Measurements from ENCODE around the gene CENPS. TPM values are rescaled to one million over a fixed set of nuclear protein-coding genes. Genes with fewer than 3 reads are reported as not detected.

CENPS gene
- total and polyA plus RNA-seq, 2 of the 13 experiments (the other 11 are each of a cell fraction or from before 2014, with no cell fraction given): 3.3 to 22.0 TPM

DNA sequence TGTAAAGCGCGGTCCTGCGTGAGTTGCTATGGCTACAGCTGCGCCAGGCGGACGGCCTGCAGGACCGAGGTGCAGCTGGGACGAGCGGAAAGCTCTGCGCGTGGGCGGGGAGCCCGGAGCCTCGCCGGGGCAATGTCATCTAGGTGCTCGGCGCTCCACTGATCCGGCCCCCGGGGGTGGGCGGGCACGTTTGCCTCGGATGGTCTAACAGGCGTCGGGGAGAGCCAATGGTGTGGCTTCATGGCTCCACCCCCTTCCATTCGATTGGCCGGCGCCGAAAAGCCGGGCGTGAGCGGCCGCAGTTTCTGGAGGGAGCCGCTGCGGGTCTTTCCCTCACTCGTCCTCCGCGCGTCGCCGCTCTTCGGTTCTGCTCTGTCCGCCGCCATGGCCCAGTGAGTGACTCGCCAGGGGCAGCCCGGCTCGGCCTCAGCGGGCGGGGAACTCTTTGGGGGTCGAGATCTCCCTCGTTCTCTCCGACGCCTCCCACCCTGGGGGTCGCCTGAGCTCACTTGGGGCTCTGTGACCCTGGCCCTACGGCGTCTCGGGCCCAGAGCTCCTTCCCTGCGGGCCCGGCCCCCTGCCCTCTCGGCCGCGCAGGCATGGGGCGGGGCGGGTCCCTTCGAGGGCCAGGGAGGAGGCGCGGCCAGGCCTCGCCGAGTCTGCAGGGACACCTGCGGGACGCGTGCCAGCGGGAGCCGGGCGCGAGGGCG is 31.3 kb upstream of the CENPS start, which contains the start of gene PGD (continued):
- TF ChIP-seq, protein P1, sequence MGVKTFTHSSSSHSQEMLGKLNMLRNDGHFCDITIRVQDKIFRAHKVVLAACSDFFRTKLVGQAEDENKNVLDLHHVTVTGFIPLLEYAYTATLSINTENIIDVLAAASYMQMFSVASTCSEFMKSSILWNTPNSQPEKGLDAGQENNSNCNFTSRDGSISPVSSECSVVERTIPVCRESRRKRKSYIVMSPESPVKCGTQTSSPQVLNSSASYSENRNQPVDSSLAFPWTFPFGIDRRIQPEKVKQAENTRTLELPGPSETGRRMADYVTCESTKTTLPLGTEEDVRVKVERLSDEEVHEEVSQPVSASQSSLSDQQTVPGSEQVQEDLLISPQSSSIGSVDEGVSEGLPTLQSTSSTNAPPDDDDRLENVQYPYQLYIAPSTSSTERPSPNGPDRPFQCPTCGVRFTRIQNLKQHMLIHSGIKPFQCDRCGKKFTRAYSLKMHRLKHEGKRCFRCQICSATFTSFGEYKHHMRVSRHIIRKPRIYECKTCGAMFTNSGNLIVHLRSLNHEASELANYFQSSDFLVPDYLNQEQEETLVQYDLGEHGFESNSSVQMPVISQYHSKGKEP (CRISPR knock-in tag; IDR thresholded peaks at IDR 0.05): no peak
- TF ChIP-seq ZNF747 (CRISPR knock-in tag; IDR thresholded peaks at IDR 0.05; ENCODE audit: borderline replicate concordance) (peak; percentile 76; the same call in 1 of the 2 replicates), ZNF180 (CRISPR knock-in tag; IDR thresholded peaks at IDR 0.05; ENCODE audit: borderline replicate concordance, low read depth) (0 out of 2 replicates have a peak, but pooled peaks have one; percentile 31), SRF (IDR thresholded peaks at IDR 0.05; ENCODE audit: low read depth, low read length) (peak; percentile 90), IRX3 (CRISPR knock-in tag; IDR thresholded peaks at IDR 0.05; ENCODE audit: borderline replicate concordance, low read depth) (0 out of 2 replicates have a peak, but pooled peaks have one; percentile 79), FOXA1 (IDR thresholded peaks at IDR 0.05) (no peak), FOXA1 (CRISPR knock-in tag; IDR thresholded peaks at IDR 0.05) (peak; percentile 31; the same call in 1 of the 2 replicates), HNRNPLL (IDR thresholded peaks at IDR 0.05; ENCODE audit: low read depth, low read length, poor library complexity, severe bottlenecking) (peak; percentile 84), YY1 (IDR thresholded peaks at IDR 0.05; ENCODE audit: insufficient read depth, insufficient replicate concordance, low read depth, low read length) (peak; percentile 80), ZNF782 (CRISPR knock-in tag; IDR thresholded peaks at IDR 0.05; ENCODE audit: borderline replicate concordance) (peak; percentile 53), RFXAP (CRISPR knock-in tag; IDR thresholded peaks at IDR 0.05; ENCODE audit: borderline replicate concordance) (0 out of 2 replicates have a peak, but pooled peaks have one; percentile 63), U2AF2 (IDR thresholded peaks at IDR 0.05; ENCODE audit: low read depth, low read length) (peak; percentile 88; the same call in 1 of the 2 replicates), ZNF354B (CRISPR knock-in tag; IDR thresholded peaks at IDR 0.05) (no peak), ARHGAP35 (CRISPR knock-in tag; IDR thresholded peaks at IDR 0.05; ENCODE audit: borderline replicate concordance) (peak; percentile 68; the same call in 1 of the 2 replicates), ZNF557 (CRISPR knock-in tag; IDR thresholded peaks at IDR 0.05) (0 out of 2 replicates have a peak, but pooled peaks have one; percentile 34), ZNF616 (CRISPR knock-in tag; IDR thresholded peaks at IDR 0.05; ENCODE audit: low read depth) (peak; percentile 93; the same call in 1 of the 2 replicates), ZNF446 (CRISPR knock-in tag; IDR thresholded peaks at IDR 0.05) (peak; percentile 91), SP2 (CRISPR knock-in tag; IDR thresholded peaks at IDR 0.05) (peak; percentile 99), ZNF567 (CRISPR knock-in tag; IDR thresholded peaks at IDR 0.05; ENCODE audit: borderline replicate concordance) (0 out of 2 replicates have a peak, but pooled peaks have one; percentile 81), HOXA3 (CRISPR knock-in tag; IDR thresholded peaks at IDR 0.05) (peak; percentile 61), ZKSCAN8 (CRISPR knock-in tag; IDR thresholded peaks at IDR 0.05; ENCODE audit: borderline replicate concordance) (peak; percentile 27; the same call in 1 of the 2 replicates)
- TF ChIP-seq, protein P2, sequence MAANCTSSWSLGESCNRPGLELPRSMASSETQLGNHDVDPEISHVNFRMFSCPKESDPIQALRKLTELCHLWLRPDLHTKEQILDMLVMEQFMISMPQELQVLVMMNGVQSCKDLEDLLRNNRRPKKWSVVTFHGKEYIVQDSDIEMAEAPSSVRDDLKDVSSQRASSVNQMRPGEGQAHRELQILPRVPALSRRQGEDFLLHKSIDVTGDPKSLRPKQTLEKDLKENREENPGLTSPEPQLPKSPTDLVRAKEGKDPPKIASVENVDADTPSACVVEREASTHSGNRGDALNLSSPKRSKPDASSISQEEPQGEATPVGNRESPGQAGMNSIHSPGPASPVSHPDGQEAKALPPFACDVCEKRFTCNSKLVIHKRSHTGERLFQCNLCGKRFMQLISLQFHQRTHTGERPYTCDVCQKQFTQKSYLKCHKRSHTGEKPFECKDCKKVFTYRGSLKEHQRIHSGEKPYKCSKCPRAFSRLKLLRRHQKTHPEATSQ (CRISPR knock-in tag; IDR thresholded peaks at IDR 0.05; ENCODE audit: borderline replicate concordance): 0 out of 2 replicates have a peak, but pooled peaks have one; percentile 28
- TF ChIP-seq, protein P3, sequence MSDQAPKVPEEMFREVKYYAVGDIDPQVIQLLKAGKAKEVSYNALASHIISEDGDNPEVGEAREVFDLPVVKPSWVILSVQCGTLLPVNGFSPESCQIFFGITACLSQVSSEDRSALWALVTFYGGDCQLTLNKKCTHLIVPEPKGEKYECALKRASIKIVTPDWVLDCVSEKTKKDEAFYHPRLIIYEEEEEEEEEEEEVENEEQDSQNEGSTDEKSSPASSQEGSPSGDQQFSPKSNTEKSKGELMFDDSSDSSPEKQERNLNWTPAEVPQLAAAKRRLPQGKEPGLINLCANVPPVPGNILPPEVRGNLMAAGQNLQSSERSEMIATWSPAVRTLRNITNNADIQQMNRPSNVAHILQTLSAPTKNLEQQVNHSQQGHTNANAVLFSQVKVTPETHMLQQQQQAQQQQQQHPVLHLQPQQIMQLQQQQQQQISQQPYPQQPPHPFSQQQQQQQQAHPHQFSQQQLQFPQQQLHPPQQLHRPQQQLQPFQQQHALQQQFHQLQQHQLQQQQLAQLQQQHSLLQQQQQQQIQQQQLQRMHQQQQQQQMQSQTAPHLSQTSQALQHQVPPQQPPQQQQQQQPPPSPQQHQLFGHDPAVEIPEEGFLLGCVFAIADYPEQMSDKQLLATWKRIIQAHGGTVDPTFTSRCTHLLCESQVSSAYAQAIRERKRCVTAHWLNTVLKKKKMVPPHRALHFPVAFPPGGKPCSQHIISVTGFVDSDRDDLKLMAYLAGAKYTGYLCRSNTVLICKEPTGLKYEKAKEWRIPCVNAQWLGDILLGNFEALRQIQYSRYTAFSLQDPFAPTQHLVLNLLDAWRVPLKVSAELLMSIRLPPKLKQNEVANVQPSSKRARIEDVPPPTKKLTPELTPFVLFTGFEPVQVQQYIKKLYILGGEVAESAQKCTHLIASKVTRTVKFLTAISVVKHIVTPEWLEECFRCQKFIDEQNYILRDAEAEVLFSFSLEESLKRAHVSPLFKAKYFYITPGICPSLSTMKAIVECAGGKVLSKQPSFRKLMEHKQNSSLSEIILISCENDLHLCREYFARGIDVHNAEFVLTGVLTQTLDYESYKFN (CRISPR knock-in tag; conservative IDR thresholded peaks at IDR 0.05): peak; percentile 63
